Peyer's patch (tissue), 4 donors: Measurements from ENCODE around the gene NPTX1.

Source experiments
- CTCF ChIP-seq, 6 experiments: fragments of 450-650 bp in 4 of 6; fragments of 200-600 bp in 2 of 6; sonication (generic) in 1 of 6; IDR thresholded peaks; one replicate each; pipeline ENCODE4 v1.5.1; 2017 to 2019; ENCODE audit warnings: antibody characterized with exemption in 6 of 6, mild to moderate bottlenecking in 3 of 6, moderate library complexity in 1 of 6
- POLR2A ChIP-seq, 2 donors: fragments of 450-650 bp; IDR thresholded peaks; one replicate each; pipeline ENCODE4 v1.5.1; 2017; ENCODE audit warnings: antibody characterized with exemption in 2 of 2, mild to moderate bottlenecking in 2 of 2, moderate library complexity in 2 of 2

DNA sequence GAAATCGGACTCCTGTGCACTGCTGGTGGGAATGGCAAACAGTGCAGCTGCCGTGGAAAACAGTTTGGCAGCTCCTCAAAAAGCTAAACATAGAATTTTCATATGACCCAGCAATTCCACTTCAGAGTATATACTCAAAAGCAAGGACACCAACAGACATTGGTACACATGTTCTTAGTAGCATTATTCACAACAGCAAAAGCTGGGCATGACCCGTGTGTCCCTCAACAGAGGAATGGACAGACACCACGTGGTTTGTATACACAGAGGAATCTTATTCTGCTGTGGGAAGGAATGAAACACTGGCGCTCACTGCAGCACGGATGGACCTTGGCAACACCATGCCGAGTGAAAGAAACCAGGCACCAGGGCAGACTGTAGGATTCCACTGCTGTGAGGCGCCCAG, 16.0 kb downstream of the NPTX1 start:
- TF ChIP-seq CTCF (IDR thresholded peaks at IDR 0.05) (no peak), POLR2A (IDR thresholded peaks at IDR 0.05) (no peak)
